Measurements from ENCODE around the gene GALNT14. TPM values are rescaled to one million over a fixed set of nuclear protein-coding genes. Genes with fewer than 3 reads are reported as not detected.

The GALNT14 gene
- total and polyA plus RNA-seq, 2 of the 8 experiments (the other 6 are each of a cell fraction or from before 2014, with no cell fraction given), result 13.0 to 13.7 TPM

- H3K79me2 ChIP-seq (ENCODE audit: control insufficient read depth in 1 of 2, insufficient read depth in 2 of 2, low read length in 2 of 2), result no peaks in the 10 kb centered on the region; a peak in 1 of 4 replicates
- no peak for DNase-seq (ENCODE audit: low read depth in 1 of 2, low spot score in 2 of 2)
- no peak overlapping the region for H2BK120ac ChIP-seq (replicated peaks; ENCODE audit: low read depth, low read length)
- H3K27me3 ChIP-seq (replicated peaks in 1 of 4; ENCODE audit: control insufficient read depth in 3 of 4, extremely low read depth in 1 of 4, insufficient read depth in 3 of 4, low read length in 3 of 4), result no peaks in the 10 kb centered on the region
- H3K9me3 ChIP-seq (ENCODE audit: insufficient read depth in 2 of 2, low read depth in 1 of 2, low read length in 1 of 2), result peaks cover 7 to 11% of the 10 kb centered on the region in 2 experiments; a peak in 3 of 4 replicates
- H3K4ac ChIP-seq (replicated peaks; ENCODE audit: insufficient read length, low read depth, low read length), result no peak overlapping the region
- POLR2A ChIA-PET (ENCODE audit: partially characterized antibody), result interaction anchor here (0.9 kb wide), 1 partner anchor 8 kb away, joined by 5 read pairs; no protein-coding TSS in a partner anchor
- no peak overlapping the region for H2BK5ac ChIP-seq (ENCODE audit: low read depth, low read length)
- no peak overlapping the region for H2BK15ac ChIP-seq (ENCODE audit: low read length)
- H4K91ac ChIP-seq (replicated peaks; ENCODE audit: insufficient read length, low read length), result no peak overlapping the region
- no peaks in the 10 kb centered on the region for H3K79me1 ChIP-seq (ENCODE audit: low read depth, low read length)
- no peak overlapping the region for H3K4me2 ChIP-seq (ENCODE audit: insufficient read depth in 1 of 2, low read depth in 2 of 2, low read length in 2 of 2)
- H3K4me1 ChIP-seq (replicated peaks in 1 of 4; ENCODE audit: control insufficient read depth in 3 of 4, insufficient read depth in 4 of 4, low read length in 3 of 4), result no peaks in the 10 kb centered on the region
- H3K27ac ChIP-seq (ENCODE audit: low read depth, low read length), result no peak overlapping the region
- no peak overlapping the region for H2BK20ac ChIP-seq (ENCODE audit: low read length)
- no peak overlapping the region for H3K23ac ChIP-seq (ENCODE audit: insufficient read length)
- no peaks in the 10 kb centered on the region for H3K36me3 ChIP-seq (ENCODE audit: control insufficient read depth in 2 of 4, insufficient read depth in 4 of 4, low read length in 3 of 4)
- no peak overlapping the region for H4K5ac ChIP-seq (ENCODE audit: insufficient read length, low read depth, low read length)
- no peak overlapping the region for H3K14ac ChIP-seq (ENCODE audit: insufficient read length)
- no peak overlapping the region for H2AK5ac ChIP-seq (ENCODE audit: low read depth, low read length)
- H2BK12ac ChIP-seq (ENCODE audit: low read depth, low read length), result no peak overlapping the region
- H3K18ac ChIP-seq (ENCODE audit: extremely low read depth, low read length), result no peak overlapping the region
- H3K23me2 ChIP-seq (ENCODE audit: low read depth, low read length), result no peaks in the 10 kb centered on the region
- no peak overlapping the region for H4K8ac ChIP-seq (ENCODE audit: extremely low read depth, insufficient read depth, low read length)
- no peak overlapping the region for H3K4me3 ChIP-seq (ENCODE audit: extremely low read depth in 1 of 4, insufficient read depth in 2 of 4, low read depth in 3 of 4, low read length in 4 of 4)
- no peak overlapping the region for H3K9ac ChIP-seq (replicated peaks in 1 of 4; ENCODE audit: extremely low read depth in 1 of 4, low read depth in 3 of 4, low read length in 3 of 4)
- 91% methylated on average over 2 of the region's 2 CpGs; no CpG with 5 or more reads in 1 of the 2 experiments for whole genome bisulfite sequencing, 2 experiments (ENCODE audit: extremely low coverage in 1 of 2, insufficient coverage in 1 of 2, insufficient read length in 1 of 2, insufficient replicate concordance in 2 of 2, low coverage in 1 of 2, low lambda C conversion rate in 2 of 2, missing lambda C conversion rate in 1 of 2)
- no peak overlapping the region for H3K56ac ChIP-seq (replicated peaks; ENCODE audit: insufficient read length, low read depth, low read length)
- CTCF ChIA-PET (ENCODE audit: partially characterized antibody), result interaction anchor here (0.6 to 1.4 kb wide), 5 partner anchors 9 to 90 kb away, joined by 3 to 4 read pairs (median 3); no protein-coding TSS in a partner anchor
- H2AFZ ChIP-seq (ENCODE audit: low read length), result no peak overlapping the region
- H4K20me1 ChIP-seq (replicated peaks in 1 of 2; ENCODE audit: control insufficient read depth in 1 of 2, insufficient read depth in 2 of 2, low read length in 2 of 2), result no peaks in the 10 kb centered on the region
- FAIRE-seq, result no peak
- TF ChIP-seq BRCA1 (IDR thresholded peaks at IDR 0.05; ENCODE audit: low read depth, low read length), result no peak
- no peak for TF ChIP-seq CREB1 (IDR thresholded peaks at IDR 0.05)
- no peak for TF ChIP-seq RFX5 (IDR thresholded peaks at IDR 0.05; ENCODE audit: borderline replicate concordance, low read depth, low read length)
- no peak for TF ChIP-seq RNF2 (IDR thresholded peaks at IDR 0.05; ENCODE audit: borderline replicate concordance, low read depth, low read length, missing control alignments, poor library complexity, severe bottlenecking)
- no peak for TF ChIP-seq TCF12 (IDR thresholded peaks at IDR 0.05; ENCODE audit: low read depth, low read length)
- no peak for TF ChIP-seq SRF (IDR thresholded peaks at IDR 0.05; ENCODE audit: low read depth, low read length)
- no peak for TF ChIP-seq TBP (IDR thresholded peaks at IDR 0.05; ENCODE audit: low read depth, low read length)
- no peak for TF ChIP-seq TAF7 (optimal IDR thresholded peaks at IDR 0.05; ENCODE audit: borderline replicate concordance, low read depth, low read length)
- TF ChIP-seq HDAC6 (IDR thresholded peaks at IDR 0.05; ENCODE audit: low read depth, low read length), result no peak
- TF ChIP-seq EGR1 (IDR thresholded peaks at IDR 0.05; ENCODE audit: borderline replicate concordance, low read depth, low read length), result no peak
- TF ChIP-seq SAP30 (IDR thresholded peaks at IDR 0.05; ENCODE audit: insufficient read depth, insufficient replicate concordance, low read length), result no peak
- TF ChIP-seq SP1 (IDR thresholded peaks at IDR 0.05; ENCODE audit: low read depth, low read length), result no peak
- no peak for TF ChIP-seq FOSL1 (IDR thresholded peaks at IDR 0.05; ENCODE audit: insufficient read depth, low read depth, low read length)
- TF ChIP-seq SIRT6 (IDR thresholded peaks at IDR 0.05; ENCODE audit: low read length), result no peak
- no peak for TF ChIP-seq SIN3A (conservative IDR thresholded peaks at IDR 0.05 in 1 of 2, IDR thresholded peaks at IDR 0.05 in 1 of 2; ENCODE audit: low read depth in 1 of 2, low read length in 2 of 2)
These were observed 187.9 kb downstream of the GALNT14 start for GRCh38 chr2:30950339-30950738.

All from H1 (cell line).